SW480 (cell line): Measurements from ENCODE around the gene PRLR.
A peak's percentile ranks its signal among the peaks of the same experiment; 100 is the strongest.

ENCODE experiments used
- DNase-seq: peaks from one replicate; pipeline ENCODE4 v3.0.0-alpha.2; 2016; ENCODE audit warnings: low spot score

The PRLR gene

DNA sequence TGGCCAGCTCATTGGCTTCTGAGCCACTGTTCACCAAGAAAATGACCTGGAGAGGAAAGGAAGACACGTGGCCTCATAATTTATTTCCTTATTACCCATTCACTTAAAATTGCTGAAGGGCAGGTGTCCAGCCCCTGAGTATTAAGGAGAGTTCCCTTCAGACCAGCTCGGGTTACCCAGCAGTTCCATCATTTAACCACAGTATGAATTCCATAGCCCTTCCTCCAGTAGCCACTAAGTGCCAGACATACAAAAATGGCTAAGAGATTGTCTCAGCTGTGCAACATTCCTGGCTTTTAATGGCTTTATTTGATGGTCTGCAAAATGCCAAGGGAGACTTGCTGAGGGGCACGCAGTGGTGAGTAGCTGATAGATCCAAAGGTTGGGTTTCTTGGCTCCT lies 195.0 kb downstream of the PRLR start:
- no peak for DNase-seq

DNA sequence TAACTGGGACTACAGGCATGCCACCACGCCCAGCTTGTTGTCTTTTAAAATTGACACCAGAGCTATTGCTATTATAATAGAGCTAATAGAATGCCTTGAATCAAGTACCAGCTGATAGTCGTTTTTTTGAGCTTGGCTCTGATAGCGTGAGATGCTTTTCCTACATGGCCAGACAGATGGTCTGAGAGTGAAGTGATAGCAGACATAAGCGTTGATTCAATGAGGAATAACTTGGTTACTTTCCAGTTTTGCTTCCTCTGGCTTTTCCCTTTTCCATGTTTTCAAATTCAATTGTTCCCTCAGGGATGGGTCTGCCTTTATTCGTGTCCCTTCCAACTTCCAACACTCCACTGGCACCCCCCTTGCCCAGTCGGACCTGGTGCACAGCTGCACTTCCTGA lies 197.9 kb downstream of the PRLR start:
- DNase-seq: no peak

GRCh38 chr5:35031276-35031675 lies 199.0 kb downstream of the PRLR start:
- no peak for DNase-seq

DNA sequence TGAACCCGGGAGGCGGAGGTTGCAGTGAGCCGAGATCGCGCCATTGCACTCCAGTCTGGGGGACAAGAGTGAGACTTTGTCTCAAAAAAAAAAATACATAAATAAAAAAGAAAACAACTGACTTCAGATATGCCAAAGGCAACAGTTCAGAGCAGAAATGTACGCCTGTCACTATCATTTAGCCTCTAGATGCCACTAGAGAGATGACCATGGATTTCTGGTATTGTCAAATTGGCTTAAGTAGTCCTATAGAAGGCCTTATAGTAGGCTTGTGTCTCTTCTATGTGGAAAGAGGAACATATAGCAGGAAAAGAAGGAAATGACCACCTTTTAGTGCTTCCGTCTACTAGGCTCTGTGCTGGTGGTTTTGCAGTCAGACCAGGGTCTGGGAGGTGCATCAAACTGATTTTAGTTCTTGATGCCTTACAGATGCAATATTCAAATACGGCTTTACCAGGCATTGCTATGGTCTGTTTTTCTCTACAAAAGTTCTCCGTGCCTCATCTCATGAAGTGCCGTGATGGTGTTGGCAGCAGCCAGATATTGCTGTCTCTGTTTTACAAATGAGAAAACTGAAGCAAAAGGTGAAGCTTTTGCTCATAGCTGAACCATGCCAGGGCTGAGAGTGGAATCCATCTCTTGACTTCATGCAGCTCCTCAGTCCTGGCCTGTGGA lies 199.7 kb downstream of the PRLR start:
- peak; percentile 6 for DNase-seq

GRCh38 chr5:35029333-35029732 lies 201.0 kb downstream of the PRLR start:
- no peak for DNase-seq

DNA sequence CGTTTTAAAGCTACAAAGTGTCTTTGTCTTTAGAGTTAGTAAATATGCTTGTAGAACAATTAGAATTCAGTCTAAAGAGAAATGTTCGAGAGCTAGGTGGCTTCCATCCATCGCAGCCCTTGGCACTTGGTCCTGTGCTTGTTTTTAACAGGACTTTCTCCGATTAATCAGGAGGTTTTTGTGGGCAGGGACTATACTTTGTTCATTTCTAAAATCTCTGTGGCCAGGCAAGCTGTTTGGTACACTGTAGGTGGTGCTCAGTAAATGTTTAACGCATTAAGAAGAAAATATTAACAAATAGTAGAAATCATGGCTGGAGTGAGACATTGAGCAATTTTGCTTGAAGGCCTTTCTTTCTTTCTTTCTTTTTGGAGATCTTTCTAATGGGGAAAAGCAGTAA lies 203.3 kb downstream of the PRLR start:
- DNase-seq: no peak

- no peak for DNase-seq
These were observed 203.9 kb downstream of the PRLR start for GRCh38 chr5:35026280-35026840.

DNA sequence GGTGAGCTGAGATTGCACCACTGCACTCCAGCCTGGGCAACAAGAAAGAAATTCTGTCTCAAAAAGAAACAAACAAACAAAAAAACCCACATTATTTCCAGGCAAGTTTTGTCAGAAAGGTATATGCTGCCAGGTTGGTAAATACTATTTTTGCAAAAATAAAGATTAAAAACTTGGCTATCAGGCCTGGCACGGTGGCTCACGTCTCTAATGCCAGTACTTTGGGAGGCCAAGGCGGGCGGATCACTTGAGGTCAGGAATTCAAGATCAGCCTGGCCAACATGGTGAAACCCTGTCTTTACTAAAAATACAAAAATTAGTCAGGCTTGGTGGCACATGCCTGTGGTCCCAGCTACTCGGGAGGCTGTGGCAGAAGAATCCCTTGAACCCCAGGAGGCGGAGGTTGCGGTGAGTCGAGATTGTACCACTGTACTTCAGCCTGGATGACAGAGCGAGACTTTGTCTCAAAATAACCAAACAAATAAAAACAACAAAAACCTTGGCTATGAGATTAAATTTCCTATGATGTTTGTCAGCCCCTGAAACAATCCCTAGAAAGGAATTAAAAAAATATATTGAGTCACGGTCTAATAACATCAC lies 205.3 kb downstream of the PRLR start:
- no peak for DNase-seq

DNA sequence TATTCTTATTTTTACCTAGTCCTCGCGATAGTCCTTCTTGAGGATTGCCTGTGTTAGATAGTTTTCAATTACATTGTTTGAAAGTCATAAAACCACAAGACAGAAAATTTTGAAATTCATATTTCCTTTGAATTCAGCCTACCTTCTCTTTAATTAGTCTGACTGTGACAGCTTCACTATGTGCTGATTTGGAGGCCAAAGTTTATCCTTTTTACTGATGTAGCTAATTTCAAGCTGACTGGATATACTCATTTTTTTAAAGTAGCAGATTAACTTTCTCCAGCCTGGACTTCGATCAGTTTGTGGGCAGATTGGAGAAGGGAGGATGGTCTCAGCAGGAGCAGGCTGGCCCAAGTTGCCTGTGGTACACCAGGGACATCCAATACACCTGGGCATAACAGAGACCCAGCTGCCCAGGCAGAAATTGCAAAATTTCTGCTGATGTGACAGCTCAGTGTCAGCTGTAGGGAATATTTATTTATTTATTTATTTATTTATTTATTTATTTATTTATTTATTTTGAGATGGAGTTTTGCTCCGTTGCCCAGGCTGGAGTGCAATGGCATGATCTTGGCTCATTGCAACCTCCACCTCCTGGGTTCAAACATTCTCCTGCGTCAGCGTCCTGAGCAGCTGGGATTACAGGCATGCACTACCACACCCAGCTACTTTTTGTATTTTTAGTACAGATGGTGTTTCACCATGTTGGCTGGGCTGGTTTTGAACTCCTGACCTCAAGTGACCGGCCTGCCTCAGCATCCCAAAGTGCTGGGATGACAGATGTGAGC lies 206.7 kb downstream of the PRLR start:
- DNase-seq: no peak

DNA sequence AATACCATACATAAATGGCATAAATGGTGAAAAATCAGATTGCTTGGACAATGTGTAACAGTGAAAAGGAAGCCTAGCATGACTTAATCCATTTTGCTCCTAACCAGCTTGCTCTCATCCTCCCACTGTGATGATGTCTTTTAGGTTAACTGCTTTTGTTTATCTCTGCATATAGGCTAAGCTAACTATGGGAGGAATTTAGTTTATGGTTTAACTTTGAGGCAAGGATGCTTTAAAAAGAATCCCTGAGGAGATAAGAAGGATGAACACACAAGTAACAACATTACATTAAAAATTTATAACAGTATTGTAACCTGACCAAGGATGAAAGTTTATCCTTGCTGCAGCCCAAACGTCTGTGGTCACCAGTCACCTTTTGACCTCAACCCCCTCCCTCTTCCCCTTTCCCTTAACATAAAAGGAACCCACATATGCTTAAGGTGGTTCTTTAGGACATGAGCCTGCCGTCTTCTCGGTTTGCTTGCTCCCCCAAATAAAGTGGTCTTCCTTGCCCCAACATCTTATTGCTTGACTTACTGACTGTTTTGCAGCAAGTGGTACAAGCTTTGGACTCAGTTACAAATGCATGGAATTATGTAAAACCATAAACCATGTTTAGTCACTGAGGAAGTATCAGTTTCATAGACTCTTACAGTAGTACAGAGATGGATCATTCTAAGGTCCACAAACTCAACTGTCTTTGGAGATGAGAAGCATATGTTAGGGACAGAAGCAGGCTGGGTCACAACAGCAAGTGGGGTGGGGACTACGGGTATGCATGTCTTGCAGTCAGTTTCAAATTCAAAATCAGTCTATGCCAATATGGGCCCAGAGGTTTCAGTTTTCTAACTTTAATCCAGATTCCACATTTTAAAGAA lies 213.9 kb downstream of the PRLR start:
- no peak for DNase-seq

DNA sequence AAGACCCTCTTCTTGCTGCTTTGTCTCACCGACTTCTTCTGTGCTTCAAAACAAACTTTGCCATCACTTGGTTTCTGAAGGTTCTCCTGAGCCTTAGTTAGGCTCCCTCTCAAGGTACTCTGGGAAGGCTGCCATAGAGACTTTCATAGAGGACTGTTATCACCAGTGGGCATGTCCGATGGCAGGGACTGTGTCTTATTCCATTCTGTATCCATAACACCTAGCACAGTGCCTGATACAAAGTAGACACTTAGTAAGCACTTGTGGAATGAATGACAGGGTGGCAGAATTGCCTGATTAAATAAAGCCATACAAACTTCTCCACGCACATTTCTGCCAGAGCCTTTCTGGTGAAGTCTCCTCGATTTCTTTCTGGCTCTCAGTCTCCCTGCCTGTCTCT lies 215.2 kb downstream of the PRLR start:
- no peak for DNase-seq

GRCh38 chr5:35012796-35013195 lies 217.5 kb downstream of the PRLR start:
- peak; percentile 19 for DNase-seq

DNA sequence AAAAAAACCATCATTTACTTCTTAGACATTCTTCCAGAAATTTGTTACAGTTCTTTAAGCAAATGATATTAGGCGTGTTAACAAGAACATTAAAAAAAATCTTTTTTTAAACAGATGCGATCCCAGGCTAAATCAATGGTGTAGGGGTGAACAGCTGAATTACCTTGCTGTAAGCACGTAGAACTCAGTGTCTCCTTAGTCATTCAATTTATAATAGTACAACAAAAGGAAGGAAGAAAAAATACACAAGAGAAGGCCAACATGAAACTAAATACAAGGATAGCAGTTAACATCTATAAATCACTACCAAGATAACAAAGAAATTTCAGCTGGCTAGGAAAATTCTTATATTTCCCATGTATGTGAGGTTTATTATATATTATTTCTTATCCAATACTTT lies 217.9 kb downstream of the PRLR start:
- no peak for DNase-seq

DNA sequence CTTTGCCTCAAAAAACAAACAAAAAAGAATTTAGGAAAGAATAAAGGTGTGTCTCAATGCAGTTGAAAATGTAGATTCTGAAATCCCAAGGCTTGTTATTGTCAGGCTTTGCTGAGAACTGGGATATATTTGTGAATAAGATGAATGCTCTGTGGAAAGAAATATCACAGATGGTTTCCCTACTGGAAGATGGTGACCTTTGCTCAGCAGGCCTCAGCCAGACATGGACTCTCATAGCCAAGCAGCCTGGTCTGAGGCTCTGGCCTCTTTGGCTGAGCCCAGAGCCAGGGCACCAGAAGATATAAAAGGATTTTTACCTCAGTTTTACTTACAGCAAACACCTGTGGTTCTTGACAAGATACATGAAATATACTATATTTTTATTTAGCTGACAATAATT lies 219.6 kb downstream of the PRLR start:
- no peak for DNase-seq

DNA sequence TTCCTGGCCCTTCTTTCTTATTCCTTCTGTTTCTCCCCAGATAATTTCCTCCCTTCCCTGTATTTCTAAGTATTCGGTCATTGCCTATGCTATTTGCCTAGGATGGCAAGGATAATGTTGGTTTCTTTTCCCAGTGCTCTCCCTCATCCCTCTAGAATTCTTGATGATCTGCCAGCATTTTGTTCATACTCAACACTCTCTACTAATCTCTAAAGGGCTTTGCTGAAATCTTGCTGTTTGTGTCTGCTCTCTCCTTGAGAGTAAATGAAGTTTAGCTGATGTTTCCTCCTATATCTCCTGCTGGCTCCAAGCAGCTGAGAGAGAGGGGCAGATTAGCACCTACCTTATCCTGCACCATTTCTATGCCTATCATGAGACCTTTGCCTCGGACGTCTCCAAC lies 220.6 kb downstream of the PRLR start:
- DNase-seq: no peak

DNA sequence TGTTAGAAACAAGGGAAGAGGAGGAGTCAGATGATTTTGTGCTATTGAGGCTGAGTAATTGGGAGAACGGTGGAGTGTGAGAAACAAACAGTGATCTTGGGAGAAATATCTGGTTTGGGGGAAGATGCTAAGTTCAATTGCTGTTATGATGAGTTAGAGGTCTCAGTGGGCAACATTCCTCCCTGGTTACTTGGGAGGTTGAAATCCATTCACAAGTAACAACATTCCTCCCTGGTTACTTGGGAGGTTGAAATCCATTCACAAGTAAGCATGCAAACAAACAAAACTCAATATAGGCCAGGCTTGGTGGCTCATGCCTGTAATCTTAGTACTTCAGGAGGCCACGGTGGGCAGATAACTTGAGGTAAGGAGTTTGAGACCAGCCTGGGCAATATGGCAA lies 221.3 kb downstream of the PRLR start:
- DNase-seq: no peak

- no peak for DNase-seq
These were observed 225.5 kb downstream of the PRLR start for GRCh38 chr5:35004771-35005170.

DNA sequence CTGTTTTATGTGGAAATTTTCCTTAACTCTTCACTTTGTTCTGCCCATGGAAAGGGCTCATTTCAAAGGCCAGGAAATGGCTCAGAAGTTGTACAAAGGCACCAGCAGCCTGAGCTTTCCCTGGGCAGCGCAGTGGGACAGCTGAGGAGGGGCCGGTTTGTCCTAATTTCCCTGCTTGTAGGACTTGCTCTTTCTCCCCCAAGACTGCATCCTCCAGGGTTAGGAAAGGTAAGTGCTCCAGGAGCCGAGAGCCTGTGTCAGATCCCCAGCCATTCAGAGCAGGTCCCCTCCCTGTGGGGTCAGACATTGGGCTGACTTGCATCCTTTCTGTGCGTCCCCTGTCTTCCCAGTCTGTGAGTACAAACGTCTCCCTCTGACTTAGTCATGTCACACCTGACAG lies 226.1 kb downstream of the PRLR start:
- DNase-seq: no peak

DNA sequence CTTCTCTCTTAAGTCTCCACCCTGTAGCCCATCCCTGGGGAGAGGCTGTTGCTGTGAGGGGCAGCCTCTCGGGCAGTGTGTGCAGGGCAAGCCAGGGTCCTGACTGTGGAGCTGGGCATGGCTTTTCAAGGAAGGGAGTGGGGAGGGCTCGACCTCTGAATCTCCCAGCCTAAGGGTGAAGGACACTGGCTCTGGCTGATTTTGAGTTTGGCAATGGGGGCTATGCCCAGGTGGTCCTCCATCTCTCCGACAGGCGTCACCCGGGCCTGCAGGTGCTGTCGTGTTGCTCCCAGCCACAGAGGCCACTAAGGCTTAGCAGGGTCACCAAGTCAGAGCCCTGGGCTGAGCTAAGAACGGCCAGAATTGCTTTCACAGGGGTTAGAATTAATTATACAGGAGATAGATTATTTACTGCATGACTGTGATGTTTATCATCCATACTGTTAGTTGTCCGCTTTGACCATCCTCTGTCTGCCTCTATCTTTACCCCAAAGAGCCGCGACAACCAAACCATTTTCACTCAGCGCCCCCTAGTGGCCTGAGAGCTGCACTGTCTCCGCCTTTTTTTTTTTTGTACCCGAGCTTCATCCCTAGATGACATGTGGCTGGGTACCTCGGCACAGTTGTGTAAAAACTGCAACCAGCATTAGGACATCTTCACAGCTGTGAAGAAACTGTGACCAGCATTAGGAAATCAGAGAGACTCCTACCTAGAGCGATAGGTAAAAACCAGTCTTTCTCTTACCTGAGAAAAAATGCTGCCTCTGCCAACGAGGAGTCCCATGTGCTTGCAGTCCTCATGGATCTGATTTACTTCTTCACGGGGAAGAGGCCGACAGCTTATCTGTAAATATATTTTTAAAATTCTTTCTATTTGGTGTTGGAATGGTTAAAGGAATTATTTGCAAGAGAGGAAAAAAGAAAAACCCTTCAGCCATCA lies 227.0 kb downstream of the PRLR start:
- peak; percentile 34 for DNase-seq

DNA sequence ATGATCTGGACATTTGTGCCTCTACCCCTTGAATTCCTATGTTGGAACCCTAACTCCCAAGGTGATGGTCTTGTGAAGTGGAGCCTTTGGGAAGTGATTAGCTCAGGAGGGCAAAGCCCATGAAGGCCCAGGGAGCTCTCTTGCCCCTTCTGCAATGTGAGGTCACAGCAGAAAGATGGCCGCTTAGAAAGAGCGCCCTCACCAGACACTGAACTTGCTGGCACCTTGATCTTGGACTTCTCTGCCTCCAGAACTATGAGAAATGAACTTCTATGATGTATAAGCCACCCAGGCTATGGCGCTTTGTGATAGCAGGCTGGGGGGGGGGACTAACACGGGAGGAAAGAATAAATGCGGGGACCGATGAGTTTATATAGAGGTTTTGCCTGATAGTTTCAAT lies 227.8 kb downstream of the PRLR start:
- DNase-seq: no peak

DNA sequence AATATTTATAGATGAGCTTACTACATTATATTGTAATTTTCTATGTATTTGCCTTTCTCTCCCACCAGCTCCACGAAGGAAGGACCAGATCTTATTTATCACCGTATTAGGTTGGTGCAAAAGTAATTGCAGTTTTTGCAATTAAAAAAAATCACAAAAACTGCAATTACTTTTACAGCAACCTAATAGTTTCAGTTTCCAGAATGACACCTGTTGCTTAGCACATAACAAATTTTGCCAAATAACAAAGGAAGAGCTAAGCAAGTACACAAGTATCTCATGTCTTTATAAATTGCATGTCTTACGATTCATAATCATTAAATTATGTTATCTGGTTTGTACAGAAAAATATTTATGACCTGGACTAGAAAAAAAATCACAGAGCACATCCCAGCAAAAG lies 228.4 kb downstream of the PRLR start:
- DNase-seq: no peak
